GM23338 (cell line): ENCODE data around the gene SLC24A5. TPM values are rescaled to one million over a fixed set of nuclear protein-coding genes. Genes with fewer than 3 reads are reported as not detected.

Experiments
- ATAC-seq: fragments of 200-7000 bp; cut with Tn5 transposase; 3 replicates; pipeline ENCODE4 v1.9.1; 2020
- DNase-seq: peaks from one replicate; pipeline ENCODE4 v3.0.0-alpha.2; 2015; ENCODE audit warnings: low spot score
- H2AFZ ChIP-seq: fragments of 200-600 bp; sonication (generic); 2 replicates; pipeline ENCODE4 v1.8.0; 2016; ENCODE audit warnings: antibody characterized with exemption, mild to moderate bottlenecking, moderate library complexity
- H3F3A ChIP-seq: fragments of 200-600 bp; sonication (generic); replicated peaks from 2 replicates; pipeline ENCODE4 v1.8.0; 2017; ENCODE audit warnings: antibody characterized with exemption, mixed run types, low read depth
- H3K27ac ChIP-seq: fragments of 200-600 bp; sonication (generic); 2 replicates; pipeline ENCODE4 v1.6.1; 2016; ENCODE audit warnings: low read depth
- H3K27me3 ChIP-seq: fragments of 200-600 bp; sonication (generic); 2 replicates; pipeline ENCODE4 v1.8.0; 2016; ENCODE audit warnings: mild to moderate bottlenecking, mixed run types, moderate library complexity; ENCODE audit not compliant: insufficient read depth
- H3K36me3 ChIP-seq: fragments of 200-600 bp; sonication (generic); 2 replicates; pipeline ENCODE4 v1.8.0; 2016; ENCODE audit warnings: mild to moderate bottlenecking; ENCODE audit not compliant: insufficient read depth
- H3K4me1 ChIP-seq: fragments of 200-600 bp; sonication (generic); 2 replicates; pipeline ENCODE4 v1.8.0; 2016; ENCODE audit warnings: mild to moderate bottlenecking, moderate library complexity; ENCODE audit not compliant: insufficient read depth
- H3K4me2 ChIP-seq: fragments of 200-600 bp; sonication (generic); 2 replicates; pipeline ENCODE4 v1.7.1; 2017; ENCODE audit warnings: mixed run types
- H3K4me3 ChIP-seq: fragments of 200-600 bp; sonication (generic); 2 replicates; pipeline ENCODE4 v1.6.1; 2016; ENCODE audit warnings: mixed run types
- H3K79me2 ChIP-seq: fragments of 200-600 bp; sonication (generic); replicated peaks from 2 replicates; pipeline ENCODE4 v1.8.0; 2017; ENCODE audit warnings: mild to moderate bottlenecking; ENCODE audit not compliant: insufficient read depth
- H3K9me2 ChIP-seq: fragments of 200-600 bp; sonication (generic); 2 replicates; pipeline ENCODE4 v1.8.0; 2017; ENCODE audit not compliant: insufficient read depth
- H4K20me1 ChIP-seq: fragments of 200-600 bp; sonication (generic); replicated peaks from 2 replicates; pipeline ENCODE4 v1.8.0; 2017; ENCODE audit warnings: mild to moderate bottlenecking; ENCODE audit not compliant: insufficient read depth
- H3K27ac Mint-ChIP-seq: 2 replicates; pipeline ENCODE4 v1.8.0; 2020; ENCODE audit warnings: inconsistent platforms, mild to moderate bottlenecking, moderate library complexity, mixed read lengths
- H3K27me3 Mint-ChIP-seq: 3 replicates; pipeline ENCODE4 v1.8.0; 2022; ENCODE audit warnings: low read depth, mild to moderate bottlenecking, moderate library complexity, mixed read lengths, inconsistent platforms; ENCODE audit not compliant: insufficient read depth, poor library complexity
- H3K36me3 Mint-ChIP-seq: 3 replicates; pipeline ENCODE4 v1.8.0; 2021; ENCODE audit warnings: low read depth, mild to moderate bottlenecking, inconsistent platforms, moderate library complexity, mixed read lengths
- H3K4me1 Mint-ChIP-seq: 3 replicates; pipeline ENCODE4 v1.8.0; 2020; ENCODE audit warnings: mild to moderate bottlenecking, inconsistent platforms, mixed read lengths
- H3K4me3 Mint-ChIP-seq: 3 replicates; pipeline ENCODE4 v1.8.0; 2021; ENCODE audit warnings: moderate library complexity, mild to moderate bottlenecking, inconsistent platforms, mixed read lengths
- H3K9me3 Mint-ChIP-seq: 3 replicates; pipeline ENCODE4 v1.8.0; 2020; ENCODE audit warnings: moderate library complexity, mild to moderate bottlenecking, inconsistent platforms, mixed read lengths
- CREB1 ChIP-seq: fragments of 250-450 bp; sonication (Bioruptor Pico); IDR thresholded peaks from 2 replicates; pipeline ENCODE4 v1.5.0; 2020; ENCODE audit warnings: low read depth, mild to moderate bottlenecking, moderate library complexity
- ETS1 ChIP-seq: IDR thresholded peaks from 2 replicates; pipeline ENCODE4 v1.6.1; 2016; ENCODE audit warnings: antibody characterized with exemption
- EZH2 ChIP-seq: fragments of 200-600 bp; sonication (generic); IDR thresholded peaks from one replicate; pipeline ENCODE4 v1.8.0; 2017; ENCODE audit warnings: antibody characterized with exemption, mild to moderate bottlenecking, low read depth; ENCODE audit not compliant: unreplicated experiment
- EZH2phosphoT487 ChIP-seq: fragments of 200-600 bp; sonication (generic); IDR thresholded peaks from one replicate; pipeline ENCODE4 v1.8.1; 2018; ENCODE audit warnings: antibody characterized with exemption; ENCODE audit not compliant: unreplicated experiment
- JUNB ChIP-seq: IDR thresholded peaks from one replicate; pipeline ENCODE4 v1.6.1; 2016; ENCODE audit warnings: antibody characterized with exemption; ENCODE audit not compliant: unreplicated experiment
- NANOG ChIP-seq: IDR thresholded peaks from 2 replicates; pipeline ENCODE4 v1.6.1; 2016; ENCODE audit warnings: antibody characterized with exemption, borderline replicate concordance
- POLR2AphosphoS5 ChIP-seq: IDR thresholded peaks from 2 replicates; pipeline ENCODE4 v1.6.1; 2016; ENCODE audit warnings: antibody characterized with exemption, low read depth
- ZNF114 ChIP-seq: fragments of 250-450 bp; sonication (Bioruptor Pico); IDR thresholded peaks from 2 replicates; pipeline ENCODE4 v1.5.0; 2020; ENCODE audit warnings: mild to moderate bottlenecking, moderate library complexity
- ZNF331 ChIP-seq: fragments of 250-450 bp; sonication (Bioruptor Pico); IDR thresholded peaks from 2 replicates; pipeline ENCODE4 v1.5.0; 2020; ENCODE audit warnings: low read depth, mild to moderate bottlenecking, moderate library complexity
- polyA plus RNA-seq: library from polyadenylated mRNA; unstranded; fragments of >200 nt; fragmentation: Nextera tagmentation; extraction: Ambion mirVana; gene quantifications from 2 replicates; pipeline ENCODE4 v1.2.1, GENCODE V29; 2016
- total RNA-seq: library from RNA; depleted of rRNA; stranded (reverse); fragments of >200 nt; shearing (Covaris generic); gene quantifications from 2 replicates; pipeline ENCODE4 v1.2.3, GENCODE V29; 2014
- TF ChIP-seq, protein P1 (sequence below), 2 experiments: fragments of 200-600 bp in 1 of 2; sonication (generic) in 1 of 2; conservative IDR thresholded peaks; 2 replicates each; pipeline versions ENCODE4 v1.5.1 to v1.6.1; 2016 to 2017; ENCODE audit warnings: antibody characterized with exemption in 2 of 2, low read depth in 2 of 2, mild to moderate bottlenecking in 2 of 2, moderate library complexity in 1 of 2
- TF ChIP-seq, protein P2 (sequence below): IDR thresholded peaks from one replicate; pipeline ENCODE4 v1.6.1; 2018; ENCODE audit warnings: antibody characterized with exemption; ENCODE audit not compliant: unreplicated experiment

The SLC24A5 gene
- total and polyA plus RNA-seq, 2 experiments from 2014 or later = 0.39 TPM; not detected in 1

DNA sequence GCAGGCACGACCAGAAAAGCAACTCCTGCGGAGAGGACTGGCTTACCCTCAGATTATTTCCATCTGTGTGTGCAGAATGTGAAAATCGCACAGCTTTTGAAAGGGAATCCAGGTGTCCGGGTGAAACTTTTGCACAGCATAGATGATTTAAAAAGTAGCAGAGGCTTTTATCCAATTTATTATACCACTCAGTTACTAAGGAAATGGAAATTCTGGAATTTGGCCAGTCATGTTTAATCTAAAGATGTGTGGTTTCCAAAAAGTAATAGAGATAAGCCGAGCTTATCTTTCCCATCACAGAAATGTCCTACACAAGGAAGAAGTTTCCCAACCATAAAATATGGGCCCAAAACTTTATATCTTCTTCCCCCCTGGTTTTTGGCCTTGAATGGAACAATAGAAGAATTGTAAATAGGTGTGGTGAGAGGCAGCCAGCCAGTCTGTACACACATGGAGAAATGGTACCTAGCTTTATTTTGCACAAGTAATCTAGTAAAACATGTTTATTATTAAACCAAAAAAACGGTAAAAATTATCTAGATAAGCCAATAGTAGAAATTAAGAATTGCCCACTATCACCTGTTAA, 19.3 kb upstream of the SLC24A5 start:
- no peak overlapping the region for H3K4me3 Mint-ChIP-seq
- H3K9me2 ChIP-seq = no peaks in the 10 kb centered on the region; the same call in 1 of the 2 replicates
- H3F3A ChIP-seq = no peaks in the 10 kb centered on the region
- H3K4me3 ChIP-seq = no peak overlapping the region
- H3K9me3 Mint-ChIP-seq = no peaks in the 10 kb centered on the region
- no peaks in the 10 kb centered on the region for H3K4me1 ChIP-seq
- no peaks in the 10 kb centered on the region for H3K27me3 ChIP-seq
- ATAC-seq = no peak
- H4K20me1 ChIP-seq = no peaks in the 10 kb centered on the region
- H3K36me3 ChIP-seq = no peaks in the 10 kb centered on the region
- no peak overlapping the region for H3K27ac ChIP-seq
- H3K36me3 Mint-ChIP-seq = no peaks in the 10 kb centered on the region
- no peak for DNase-seq
- no peak overlapping the region for H2AFZ ChIP-seq
- no peak overlapping the region for H3K4me2 ChIP-seq
- no peak overlapping the region for H3K27ac Mint-ChIP-seq
- H3K4me1 Mint-ChIP-seq = no peaks in the 10 kb centered on the region
- no peaks in the 10 kb centered on the region for H3K27me3 Mint-ChIP-seq
- TF ChIP-seq ZNF331 (CRISPR knock-in tag) = no peak
- TF ChIP-seq, protein P1, sequence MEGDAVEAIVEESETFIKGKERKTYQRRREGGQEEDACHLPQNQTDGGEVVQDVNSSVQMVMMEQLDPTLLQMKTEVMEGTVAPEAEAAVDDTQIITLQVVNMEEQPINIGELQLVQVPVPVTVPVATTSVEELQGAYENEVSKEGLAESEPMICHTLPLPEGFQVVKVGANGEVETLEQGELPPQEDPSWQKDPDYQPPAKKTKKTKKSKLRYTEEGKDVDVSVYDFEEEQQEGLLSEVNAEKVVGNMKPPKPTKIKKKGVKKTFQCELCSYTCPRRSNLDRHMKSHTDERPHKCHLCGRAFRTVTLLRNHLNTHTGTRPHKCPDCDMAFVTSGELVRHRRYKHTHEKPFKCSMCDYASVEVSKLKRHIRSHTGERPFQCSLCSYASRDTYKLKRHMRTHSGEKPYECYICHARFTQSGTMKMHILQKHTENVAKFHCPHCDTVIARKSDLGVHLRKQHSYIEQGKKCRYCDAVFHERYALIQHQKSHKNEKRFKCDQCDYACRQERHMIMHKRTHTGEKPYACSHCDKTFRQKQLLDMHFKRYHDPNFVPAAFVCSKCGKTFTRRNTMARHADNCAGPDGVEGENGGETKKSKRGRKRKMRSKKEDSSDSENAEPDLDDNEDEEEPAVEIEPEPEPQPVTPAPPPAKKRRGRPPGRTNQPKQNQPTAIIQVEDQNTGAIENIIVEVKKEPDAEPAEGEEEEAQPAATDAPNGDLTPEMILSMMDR (conservative IDR thresholded peaks at IDR 0.05; ENCODE audit: low read depth in 2 of 2) = no peak
- TF ChIP-seq NANOG = no peak
- no peak for TF ChIP-seq EZH2
- TF ChIP-seq POLR2AphosphoS5 = no peak
- TF ChIP-seq, protein P2, sequence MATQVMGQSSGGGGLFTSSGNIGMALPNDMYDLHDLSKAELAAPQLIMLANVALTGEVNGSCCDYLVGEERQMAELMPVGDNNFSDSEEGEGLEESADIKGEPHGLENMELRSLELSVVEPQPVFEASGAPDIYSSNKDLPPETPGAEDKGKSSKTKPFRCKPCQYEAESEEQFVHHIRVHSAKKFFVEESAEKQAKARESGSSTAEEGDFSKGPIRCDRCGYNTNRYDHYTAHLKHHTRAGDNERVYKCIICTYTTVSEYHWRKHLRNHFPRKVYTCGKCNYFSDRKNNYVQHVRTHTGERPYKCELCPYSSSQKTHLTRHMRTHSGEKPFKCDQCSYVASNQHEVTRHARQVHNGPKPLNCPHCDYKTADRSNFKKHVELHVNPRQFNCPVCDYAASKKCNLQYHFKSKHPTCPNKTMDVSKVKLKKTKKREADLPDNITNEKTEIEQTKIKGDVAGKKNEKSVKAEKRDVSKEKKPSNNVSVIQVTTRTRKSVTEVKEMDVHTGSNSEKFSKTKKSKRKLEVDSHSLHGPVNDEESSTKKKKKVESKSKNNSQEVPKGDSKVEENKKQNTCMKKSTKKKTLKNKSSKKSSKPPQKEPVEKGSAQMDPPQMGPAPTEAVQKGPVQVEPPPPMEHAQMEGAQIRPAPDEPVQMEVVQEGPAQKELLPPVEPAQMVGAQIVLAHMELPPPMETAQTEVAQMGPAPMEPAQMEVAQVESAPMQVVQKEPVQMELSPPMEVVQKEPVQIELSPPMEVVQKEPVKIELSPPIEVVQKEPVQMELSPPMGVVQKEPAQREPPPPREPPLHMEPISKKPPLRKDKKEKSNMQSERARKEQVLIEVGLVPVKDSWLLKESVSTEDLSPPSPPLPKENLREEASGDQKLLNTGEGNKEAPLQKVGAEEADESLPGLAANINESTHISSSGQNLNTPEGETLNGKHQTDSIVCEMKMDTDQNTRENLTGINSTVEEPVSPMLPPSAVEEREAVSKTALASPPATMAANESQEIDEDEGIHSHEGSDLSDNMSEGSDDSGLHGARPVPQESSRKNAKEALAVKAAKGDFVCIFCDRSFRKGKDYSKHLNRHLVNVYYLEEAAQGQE = no peak
- H3K79me2 ChIP-seq = no peaks in the 10 kb centered on the region

DNA sequence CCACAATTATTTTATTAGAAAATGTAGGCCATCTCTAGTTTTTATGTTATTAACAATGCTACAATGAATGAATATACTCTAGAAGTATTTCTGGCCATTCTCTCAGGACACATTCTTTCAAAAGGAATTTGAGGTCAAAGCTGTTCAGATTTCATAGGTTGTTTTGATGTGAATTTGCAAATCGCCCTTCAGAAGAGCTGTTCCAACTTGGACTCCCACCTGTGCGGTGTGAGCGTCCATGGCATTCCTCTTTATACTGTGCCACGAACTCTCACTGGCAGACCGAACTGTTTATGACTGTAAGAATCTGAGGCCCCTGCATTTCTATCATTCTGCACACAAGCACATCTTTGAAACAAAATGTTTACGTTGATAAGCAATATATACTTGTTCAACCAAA, 18.6 kb upstream of the SLC24A5 start:
- no peaks in the 10 kb centered on the region for H3F3A ChIP-seq
- DNase-seq = no peak
- no peaks in the 10 kb centered on the region for H3K79me2 ChIP-seq
- Mint-ChIP-seq H3K4me1 (no peaks in the 10 kb centered on the region), H3K4me3 (no peak overlapping the region), H3K9me3 (no peaks in the 10 kb centered on the region), H3K36me3 (no peaks in the 10 kb centered on the region), H3K27me3 (no peaks in the 10 kb centered on the region), H3K27ac (no peak overlapping the region)
- no peaks in the 10 kb centered on the region for H3K27me3 ChIP-seq
- H4K20me1 ChIP-seq = no peaks in the 10 kb centered on the region
- no peaks in the 10 kb centered on the region for H3K36me3 ChIP-seq
- H3K4me3 ChIP-seq = no peak overlapping the region
- no peak for ATAC-seq
- no peaks in the 10 kb centered on the region for H3K4me1 ChIP-seq
- H3K9me2 ChIP-seq = no peaks in the 10 kb centered on the region; the same call in 1 of the 2 replicates
- no peak overlapping the region for H3K27ac ChIP-seq
- H2AFZ ChIP-seq = no peak overlapping the region
- no peak overlapping the region for H3K4me2 ChIP-seq
- TF ChIP-seq, protein P1 (conservative IDR thresholded peaks at IDR 0.05; ENCODE audit: low read depth in 2 of 2) = no peak
- TF ChIP-seq ZNF114 (no peak), ZNF331 (CRISPR knock-in tag) (no peak), EZH2 (no peak), ETS1 (no peak), CREB1 (CRISPR knock-in tag) (no peak), JUNB (no peak), EZH2phosphoT487 (no peak)
